GM18526 (cell line): ENCODE data around the gene KCNIP3.

Experiments used
- POLR2A ChIP-seq: IDR thresholded peaks from 3 replicates; pipeline ENCODE4 v1.6.1; 2011; ENCODE audit not compliant: insufficient read length; ENCODE audit errors: extremely low read depth

KCNIP3 gene

GRCh38 chr2:95327861-95328260 lies 30.7 kb downstream of the KCNIP3 start:
- TF ChIP-seq POLR2A, result no peak

GRCh38 chr2:95328358-95329125 lies 31.4 kb downstream of the KCNIP3 start:
- TF ChIP-seq POLR2A, result no peak

GRCh38 chr2:95329401-95329800 lies 32.3 kb downstream of the KCNIP3 start:
- TF ChIP-seq POLR2A, result no peak

GRCh38 chr2:95329891-95330793 lies 33.0 kb downstream of the KCNIP3 start:
- TF ChIP-seq POLR2A, result no peak

- TF ChIP-seq POLR2A, result no peak
These were observed 33.7 kb downstream of the KCNIP3 start for GRCh38 chr2:95330794-95331338.

- no peak for TF ChIP-seq POLR2A
These were observed 34.5 kb downstream of the KCNIP3 start for GRCh38 chr2:95331606-95332005.

GRCh38 chr2:95332036-95332435 lies 34.9 kb downstream of the KCNIP3 start:
- TF ChIP-seq POLR2A, result no peak

GRCh38 chr2:95333056-95333455 lies 35.9 kb downstream of the KCNIP3 start:
- TF ChIP-seq POLR2A, result no peak

- TF ChIP-seq POLR2A, result no peak
These were observed 36.8 kb downstream of the KCNIP3 start for GRCh38 chr2:95333888-95334338.

GRCh38 chr2:95334916-95335641 lies 37.9 kb downstream of the KCNIP3 start:
- no peak for TF ChIP-seq POLR2A

- TF ChIP-seq POLR2A, result no peak
These were observed 39.3 kb downstream of the KCNIP3 start for GRCh38 chr2:95336406-95336805.

- TF ChIP-seq POLR2A, result no peak
These were observed 40.7 kb downstream of the KCNIP3 start for GRCh38 chr2:95337829-95338228.

GRCh38 chr2:95342556-95343320 lies 45.6 kb downstream of the KCNIP3 start:
- no peak for TF ChIP-seq POLR2A

GRCh38 chr2:95343429-95344214 lies 46.5 kb downstream of the KCNIP3 start:
- TF ChIP-seq POLR2A, result no peak

- TF ChIP-seq POLR2A, result no peak
These were observed 47.1 kb downstream of the KCNIP3 start for GRCh38 chr2:95344215-95344583.
